ENCODE data around the gene OLFM1. TPM values are rescaled to one million over a fixed set of nuclear protein-coding genes. Genes with fewer than 3 reads are reported as not detected.

OLFM1 gene
- total RNA-seq, 2 donors from 2014 or later = 6.3 to 7.8 TPM

DNA sequence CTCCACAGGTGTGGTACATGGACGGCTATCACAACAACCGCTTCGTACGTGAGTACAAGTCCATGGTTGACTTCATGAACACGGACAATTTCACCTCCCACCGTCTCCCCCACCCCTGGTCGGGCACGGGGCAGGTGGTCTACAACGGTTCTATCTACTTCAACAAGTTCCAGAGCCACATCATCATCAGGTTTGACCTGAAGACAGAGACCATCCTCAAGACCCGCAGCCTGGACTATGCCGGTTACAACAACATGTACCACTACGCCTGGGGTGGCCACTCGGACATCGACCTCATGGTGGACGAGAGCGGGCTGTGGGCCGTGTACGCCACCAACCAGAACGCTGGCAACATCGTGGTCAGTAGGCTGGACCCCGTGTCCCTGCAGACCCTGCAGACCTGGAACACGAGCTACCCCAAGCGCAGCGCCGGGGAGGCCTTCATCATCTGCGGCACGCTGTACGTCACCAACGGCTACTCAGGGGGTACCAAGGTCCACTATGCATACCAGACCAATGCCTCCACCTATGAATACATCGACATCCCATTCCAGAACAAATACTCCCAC, 32.1 kb downstream of the OLFM1 start:
- Histone ChIP-seq H3K9me3 (no peaks in the 10 kb centered on the region), H3K4me1 (no peaks in the 10 kb centered on the region), H3K27ac (no peak overlapping the region), H3K4me3 (no peak overlapping the region), H3K27me3 (no peaks in the 10 kb centered on the region), H3K36me3 (replicated peaks in 1 of 2; ENCODE audit: insufficient read depth in 1 of 2, low read depth in 2 of 2) (no peaks in the 10 kb centered on the region)
- 91 to 95% methylated on average over 24 to 30 of the region's 30 CpGs for WGBS, 2 donors
- intact Hi-C loops (cut with DNase I) = no loop called here
- DNase-seq (no peak), ATAC-seq (no peak)
- TF ChIP-seq, protein P1, sequence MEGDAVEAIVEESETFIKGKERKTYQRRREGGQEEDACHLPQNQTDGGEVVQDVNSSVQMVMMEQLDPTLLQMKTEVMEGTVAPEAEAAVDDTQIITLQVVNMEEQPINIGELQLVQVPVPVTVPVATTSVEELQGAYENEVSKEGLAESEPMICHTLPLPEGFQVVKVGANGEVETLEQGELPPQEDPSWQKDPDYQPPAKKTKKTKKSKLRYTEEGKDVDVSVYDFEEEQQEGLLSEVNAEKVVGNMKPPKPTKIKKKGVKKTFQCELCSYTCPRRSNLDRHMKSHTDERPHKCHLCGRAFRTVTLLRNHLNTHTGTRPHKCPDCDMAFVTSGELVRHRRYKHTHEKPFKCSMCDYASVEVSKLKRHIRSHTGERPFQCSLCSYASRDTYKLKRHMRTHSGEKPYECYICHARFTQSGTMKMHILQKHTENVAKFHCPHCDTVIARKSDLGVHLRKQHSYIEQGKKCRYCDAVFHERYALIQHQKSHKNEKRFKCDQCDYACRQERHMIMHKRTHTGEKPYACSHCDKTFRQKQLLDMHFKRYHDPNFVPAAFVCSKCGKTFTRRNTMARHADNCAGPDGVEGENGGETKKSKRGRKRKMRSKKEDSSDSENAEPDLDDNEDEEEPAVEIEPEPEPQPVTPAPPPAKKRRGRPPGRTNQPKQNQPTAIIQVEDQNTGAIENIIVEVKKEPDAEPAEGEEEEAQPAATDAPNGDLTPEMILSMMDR (IDR thresholded peaks at IDR 0.05) = no peak
- TF ChIP-seq POLR2A (IDR thresholded peaks at IDR 0.05) = no peak

DNA sequence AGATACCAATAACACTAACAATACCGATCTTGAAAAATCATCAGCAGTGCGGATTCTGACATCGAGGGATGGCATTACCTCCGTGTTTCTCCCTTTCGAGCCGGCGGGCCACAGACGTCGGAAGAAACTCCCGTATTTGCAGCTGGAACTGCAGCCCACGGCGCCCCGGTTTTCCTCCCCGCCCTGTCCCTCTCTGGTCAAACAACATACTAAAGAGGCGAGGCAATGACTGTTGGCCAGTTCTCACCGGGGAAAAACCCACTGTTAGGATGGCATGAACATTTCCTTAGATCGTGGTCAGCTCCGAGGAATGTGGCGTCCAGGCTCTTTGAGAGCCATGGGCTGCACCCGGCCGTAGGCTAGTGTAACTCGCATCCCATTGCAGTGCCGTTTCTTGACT, 32.8 kb downstream of the OLFM1 start:
- DNase-seq = no peak
- 89 to 92% methylated on average over 18 to 23 of the region's 23 CpGs for WGBS, 2 donors

DNA sequence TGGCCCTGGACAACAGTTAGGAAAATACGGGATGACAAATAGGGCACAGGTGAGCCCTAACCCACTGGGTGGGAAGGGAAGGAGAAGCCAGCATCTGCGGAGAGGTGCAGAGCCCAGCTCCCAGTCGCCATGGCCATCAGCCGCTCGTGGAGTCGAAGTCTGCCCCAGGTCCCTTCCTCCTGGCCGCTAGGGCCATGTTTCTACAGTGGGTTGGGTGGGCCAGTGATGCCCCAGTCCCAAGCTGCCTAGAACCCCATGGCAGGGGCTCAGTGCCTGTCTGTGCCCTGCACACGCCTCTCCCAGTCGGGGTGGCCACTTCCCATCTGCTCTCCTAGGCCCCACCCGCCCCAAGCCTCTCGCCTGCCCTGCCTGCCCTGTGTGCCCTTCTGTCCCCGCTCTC, 34.8 kb downstream of the OLFM1 start:
- ATAC-seq (no peak), DNase-seq (no peak)
- Histone ChIP-seq H3K4me1 (no peaks in the 10 kb centered on the region), H3K27me3 (no peaks in the 10 kb centered on the region), H3K4me3 (no peak overlapping the region), H3K36me3 (replicated peaks in 1 of 2; ENCODE audit: insufficient read depth in 1 of 2, low read depth in 2 of 2) (no peaks in the 10 kb centered on the region), H3K27ac (no peak overlapping the region), H3K9me3 (no peaks in the 10 kb centered on the region)
- 84 to 86% methylated on average over 9 to 11 of the region's 12 CpGs for WGBS, 2 donors
- TF ChIP-seq, protein P1 (IDR thresholded peaks at IDR 0.05) = no peak
- no peak for TF ChIP-seq POLR2A (IDR thresholded peaks at IDR 0.05)
- intact Hi-C loops (cut with DNase I) = no loop called here

More for the DNA sequence above, 32.8 kb downstream of the OLFM1 start:
- no peaks in the 10 kb centered on the region for H3K36me3 ChIP-seq (replicated peaks in 1 of 2; ENCODE audit: insufficient read depth in 1 of 2, low read depth in 2 of 2)
- no peaks in the 10 kb centered on the region for H3K4me1 ChIP-seq
- H3K4me3 ChIP-seq = no peak overlapping the region
- no peak overlapping the region for H3K27ac ChIP-seq
- no peak for TF ChIP-seq POLR2A (IDR thresholded peaks at IDR 0.05)
- TF ChIP-seq, protein P1 (IDR thresholded peaks at IDR 0.05) = no peak
- ATAC-seq = no peak
- intact Hi-C loops (cut with DNase I) = no loop called here
- H3K9me3 ChIP-seq = no peaks in the 10 kb centered on the region
- no peaks in the 10 kb centered on the region for H3K27me3 ChIP-seq

DNA sequence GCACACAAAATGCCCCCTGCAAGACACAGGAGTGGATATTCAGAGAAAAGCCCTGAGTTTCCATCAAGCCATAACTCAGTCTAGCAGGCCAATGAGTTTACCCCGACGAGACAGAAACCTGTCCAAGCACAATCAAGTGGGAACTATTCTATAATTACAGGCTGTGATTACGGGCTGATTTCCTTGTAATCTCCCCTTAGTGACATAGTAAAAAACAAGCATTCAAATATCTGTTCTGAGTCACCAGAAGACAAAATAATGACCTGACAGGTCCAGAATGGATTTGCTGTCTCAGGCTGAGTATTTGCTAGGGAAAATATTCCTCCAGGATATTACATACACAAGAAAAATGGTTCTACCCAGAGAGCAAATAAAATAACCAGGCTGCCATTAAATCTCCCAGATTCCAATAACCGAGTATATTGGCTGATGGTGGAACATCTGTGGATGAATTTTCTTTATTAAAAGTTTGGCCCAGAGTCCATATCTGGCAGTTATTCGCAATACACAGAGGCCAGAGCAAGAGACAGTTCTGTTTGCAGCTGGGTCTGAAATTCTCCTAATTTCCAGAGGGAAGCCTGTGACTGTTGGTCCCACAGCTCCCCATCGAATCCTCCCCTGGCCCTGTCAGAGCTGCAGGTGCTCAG, 35.8 kb downstream of the OLFM1 start:
- intact Hi-C loops (cut with DNase I) = no loop called here
- DNase-seq = no peak
- 65 to 74% methylated on average over 6 of the region's 6 CpGs for WGBS, 2 donors

More for the DNA sequence above, 35.8 kb downstream of the OLFM1 start:
- H3K4me3 ChIP-seq = no peak overlapping the region
- no peak for ATAC-seq
- no peaks in the 10 kb centered on the region for H3K9me3 ChIP-seq
- H3K4me1 ChIP-seq = no peaks in the 10 kb centered on the region
- peak overlapping the region in 1 of 4 donors; percentile 25 for H3K27ac ChIP-seq
- no peaks in the 10 kb centered on the region for H3K36me3 ChIP-seq (replicated peaks in 1 of 2; ENCODE audit: insufficient read depth in 1 of 2, low read depth in 2 of 2)
- TF ChIP-seq, protein P1 (IDR thresholded peaks at IDR 0.05) = no peak
- no peak for TF ChIP-seq POLR2A (IDR thresholded peaks at IDR 0.05)
- H3K27me3 ChIP-seq = no peaks in the 10 kb centered on the region

Measured in body of pancreas (tissue), 4 donors.